Activated T-helper 1 cell treated with anti-CD3 and anti-CD28 coated beads, Interleukin-2, amount 50 U/mL, for 16 hours (primary cell): ENCODE data around the gene ARL4C.

Source experiments
- DNase-seq, 2 donors: peaks; one replicate each; pipeline ENCODE4 v3.0.0-alpha.2; 2020; ENCODE audit warnings: low read depth in 1 of 2, low spot score in 1 of 2

The ARL4C gene

DNA sequence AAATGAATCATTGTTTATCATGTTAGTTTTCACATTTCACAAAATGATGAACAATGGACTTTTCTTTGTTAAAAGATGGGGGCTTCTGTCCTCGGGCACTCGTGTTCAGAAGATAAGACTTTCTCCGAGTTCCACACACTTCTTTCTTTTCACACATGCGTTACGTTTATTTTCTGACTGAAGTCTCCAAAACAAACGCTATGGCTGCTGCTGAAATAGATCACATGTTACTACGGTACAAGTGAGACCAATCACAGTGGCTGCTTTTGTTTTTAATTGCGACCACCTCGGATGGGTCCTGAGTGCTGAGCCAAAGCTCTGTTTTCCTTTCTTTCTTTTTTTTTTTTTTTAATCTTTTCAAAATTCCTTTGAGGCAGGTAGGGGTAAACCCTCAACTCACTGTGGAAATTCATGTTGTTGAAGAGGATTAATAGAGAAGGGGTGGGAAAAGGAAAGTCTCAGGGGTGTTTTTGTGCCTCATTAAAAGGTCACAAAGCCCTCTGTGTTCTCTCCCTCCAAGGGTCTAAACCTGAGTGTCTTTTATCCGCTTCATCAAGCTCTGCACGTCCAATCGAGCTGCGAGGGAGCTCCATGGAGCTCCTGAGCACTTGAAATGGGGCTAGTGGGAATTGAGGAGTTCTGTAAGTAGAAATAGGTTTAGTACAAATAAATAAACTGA is 48.2 kb downstream of the ARL4C start:
- no peak for DNase-seq

DNA sequence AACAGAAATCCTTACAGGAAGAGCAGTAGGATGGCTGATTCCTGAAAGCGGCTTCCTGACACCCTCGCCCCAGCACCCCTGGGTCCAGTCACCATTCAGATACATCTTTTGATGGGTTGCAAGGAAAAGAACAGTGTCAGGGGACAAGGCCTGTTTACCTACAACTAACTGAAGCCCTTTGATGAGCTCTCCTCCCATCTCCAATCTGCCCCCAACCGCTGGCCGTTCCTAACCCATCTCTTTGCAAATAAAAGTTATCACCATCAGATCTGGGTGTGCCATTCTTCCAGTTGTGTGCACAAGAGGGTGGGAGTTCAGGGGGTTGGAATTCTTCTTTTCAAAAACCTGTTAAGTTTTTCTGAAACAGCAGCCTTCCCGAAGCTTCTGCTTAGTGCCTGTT is 48.9 kb downstream of the ARL4C start:
- DNase-seq: no peak

DNA sequence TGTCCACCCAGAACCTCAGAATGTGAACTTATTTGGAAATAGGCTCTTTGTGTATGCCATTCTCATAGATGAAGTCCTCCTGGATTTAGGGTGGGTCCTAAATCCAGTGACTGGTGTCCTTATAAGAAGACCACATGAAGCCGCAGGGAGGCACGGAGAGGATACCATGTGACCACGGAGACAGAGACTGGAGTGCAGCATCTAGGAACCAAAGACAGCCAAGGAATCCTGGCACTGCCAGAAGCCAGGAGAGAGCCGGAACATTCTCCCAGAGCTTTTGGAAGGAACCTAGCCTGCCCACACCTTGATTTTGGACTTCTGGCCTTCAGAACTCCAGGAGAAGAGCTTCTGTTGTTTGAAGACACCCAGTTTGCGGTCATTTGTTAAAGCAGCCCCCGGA is 49.7 kb downstream of the ARL4C start:
- DNase-seq: no peak

DNA sequence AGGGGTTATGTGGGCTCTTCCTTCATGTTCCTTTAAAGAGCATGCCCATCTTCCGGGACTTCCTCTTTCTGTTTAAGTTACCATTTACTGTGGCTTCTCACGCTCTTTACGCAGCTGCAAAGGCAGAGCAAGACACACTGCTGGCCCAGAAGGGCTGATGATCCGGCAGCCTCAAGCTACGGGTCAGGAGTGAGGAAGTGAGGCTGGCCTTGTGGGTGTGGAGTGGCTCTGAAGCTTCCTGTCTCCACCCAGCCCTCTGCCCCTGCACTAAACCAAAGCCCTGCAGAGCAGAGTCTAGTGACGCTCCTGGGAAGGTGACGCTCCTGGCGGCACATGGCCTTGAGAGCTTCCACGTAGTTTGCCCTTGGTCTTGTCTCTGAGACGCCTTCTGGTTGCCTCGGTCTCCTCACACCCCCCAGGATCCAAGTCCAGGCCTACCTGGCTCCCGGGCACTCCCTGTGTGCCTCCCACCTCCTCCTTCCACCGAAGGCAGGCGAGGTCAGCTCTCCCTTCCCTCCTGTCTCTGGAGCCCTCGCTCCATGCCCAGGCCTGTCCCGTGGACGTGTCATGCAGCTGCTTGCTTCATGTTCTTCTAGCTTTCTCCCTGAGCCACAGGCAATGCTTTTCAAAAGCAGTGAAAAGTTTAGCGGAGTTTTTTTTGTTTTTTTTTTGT is 50.3 kb downstream of the ARL4C start:
- DNase-seq: peak; percentile 49 to 58

DNA sequence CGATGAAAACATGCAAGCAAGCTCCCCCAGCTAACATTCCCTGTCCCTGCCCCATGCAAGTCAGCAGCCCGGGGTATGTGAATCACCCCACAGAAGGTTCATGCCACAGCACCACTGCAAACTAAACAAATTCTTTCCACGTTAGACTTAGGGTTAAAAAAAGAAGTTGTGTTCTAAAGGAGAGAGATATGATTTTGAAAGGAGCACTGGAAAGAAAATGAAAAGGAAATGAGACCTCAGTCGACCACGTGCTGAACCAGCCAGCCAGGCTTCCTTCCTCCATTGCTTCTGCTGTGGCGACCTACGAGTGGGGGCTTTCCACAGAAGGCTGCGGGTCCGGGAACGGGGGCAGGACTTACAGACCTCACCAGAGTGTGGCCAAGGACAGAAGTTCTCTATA is 52.0 kb downstream of the ARL4C start:
- DNase-seq: no peak

DNA sequence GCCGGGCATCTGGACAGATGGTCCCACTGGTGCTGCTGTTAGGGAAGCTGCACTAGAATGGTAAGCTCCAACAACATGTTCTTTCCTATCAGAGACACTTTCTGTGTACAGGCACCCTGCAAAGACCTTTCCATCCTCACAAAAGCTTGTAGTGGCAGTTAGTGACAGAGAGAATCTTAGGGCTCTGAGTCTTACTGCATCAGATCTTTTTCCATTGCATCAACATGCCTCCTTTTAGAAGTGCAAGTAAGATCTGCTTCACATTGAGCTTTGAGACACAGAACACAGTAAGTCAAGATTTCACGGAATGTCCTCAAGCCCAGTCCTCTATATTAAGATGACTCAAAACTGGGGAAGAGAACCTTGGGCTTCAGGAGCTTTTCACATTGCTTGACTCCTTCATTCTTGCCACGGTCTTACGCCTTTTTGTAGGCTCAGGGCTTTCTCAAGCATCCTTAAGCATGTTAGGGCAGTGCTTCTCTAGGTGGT is 52.6 kb downstream of the ARL4C start:
- DNase-seq: no peak
